HepG2 (cell line): ENCODE measurements around the gene INTS1. TPM values are rescaled to one million over a fixed set of nuclear protein-coding genes. Genes with fewer than 3 reads are reported as not detected.
A peak's percentile ranks its signal among the peaks of the same experiment; 100 is the strongest.

ENCODE experiments used
- ARHGAP35 ChIP-seq: sonication (generic); formaldehyde crosslinking; IDR thresholded peaks from 2 replicates; pipeline ENCODE4 v1.9.0; 2022; ENCODE audit warnings: mild to moderate bottlenecking, inconsistent platforms, moderate library complexity, missing genetic modification reagents, borderline replicate concordance
- ARNTL ChIP-seq: sonication (generic); formaldehyde crosslinking; IDR thresholded peaks from 2 replicates; pipeline ENCODE4 v1.4.0; 2020; ENCODE audit warnings: mild to moderate bottlenecking, missing genetic modification reagents
- CAMTA2 ChIP-seq: sonication (generic); formaldehyde crosslinking; IDR thresholded peaks from 2 replicates; pipeline ENCODE4 v1.4.0; 2020; ENCODE audit warnings: mild to moderate bottlenecking, missing genetic modification reagents, borderline replicate concordance
- EED ChIP-seq: sonication (generic); formaldehyde crosslinking; IDR thresholded peaks from 2 replicates; pipeline ENCODE4 v1.5.0; 2020; ENCODE audit warnings: mild to moderate bottlenecking, missing genetic modification reagents
- HCFC1 ChIP-seq: fragments of 150-350 bp; IDR thresholded peaks from 2 replicates; pipeline ENCODE4 v1.6.1; 2014; ENCODE audit warnings: low read depth, low read length
- HDAC1 ChIP-seq: sonication (generic); formaldehyde crosslinking; IDR thresholded peaks from 2 replicates; pipeline ENCODE4 v1.5.1; 2020; ENCODE audit warnings: mild to moderate bottlenecking, missing genetic modification reagents
- IRF2 ChIP-seq: IDR thresholded peaks from 2 replicates; pipeline ENCODE4 v1.6.1; 2018; ENCODE audit warnings: missing genetic modification reagents, missing compliant biosample characterization
- MLLT10 ChIP-seq: sonication (generic); formaldehyde crosslinking; IDR thresholded peaks from 2 replicates; pipeline ENCODE4 v1.4.0; 2020; ENCODE audit warnings: missing genetic modification reagents
- SALL1 ChIP-seq: sonication (generic); formaldehyde crosslinking; IDR thresholded peaks from 2 replicates; pipeline ENCODE4 v1.8.0; 2022; ENCODE audit warnings: mild to moderate bottlenecking, missing genetic modification reagents
- SUZ12 ChIP-seq: fragments of 150-350 bp; IDR thresholded peaks from 2 replicates; pipeline ENCODE4 v1.6.1; 2014; ENCODE audit warnings: low read depth, low read length
- TARDBP ChIP-seq: sonication (generic); formaldehyde crosslinking; IDR thresholded peaks from 2 replicates; pipeline ENCODE4 v1.8.0; 2022; ENCODE audit warnings: mild to moderate bottlenecking, missing genetic modification reagents
- TGIF2 ChIP-seq: IDR thresholded peaks from 2 replicates; pipeline ENCODE4 v1.6.1; 2016; ENCODE audit warnings: control low read depth, missing compliant biosample characterization
- ZBTB3 ChIP-seq: sonication (generic); formaldehyde crosslinking; IDR thresholded peaks from 2 replicates; pipeline ENCODE4 v1.4.0; 2020; ENCODE audit warnings: low read depth, mild to moderate bottlenecking, moderate library complexity, missing genetic modification reagents, borderline replicate concordance
- ZIK1 ChIP-seq: sonication (generic); formaldehyde crosslinking; IDR thresholded peaks from 2 replicates; pipeline ENCODE4 v1.5.0; 2020; ENCODE audit warnings: mild to moderate bottlenecking, low read depth, missing genetic modification reagents, borderline replicate concordance
- ZNF24 ChIP-seq: fragments of 450-650 bp; IDR thresholded peaks from 2 replicates; pipeline ENCODE4 v1.6.1; 2017; ENCODE audit warnings: antibody characterized with exemption, mild to moderate bottlenecking
- ZNF569 ChIP-seq: sonication (generic); formaldehyde crosslinking; IDR thresholded peaks from 2 replicates; pipeline ENCODE4 v1.5.0; 2020; ENCODE audit warnings: mild to moderate bottlenecking, missing genetic modification reagents, moderate library complexity, borderline replicate concordance
- ZNF670 ChIP-seq: sonication (generic); formaldehyde crosslinking; IDR thresholded peaks from 2 replicates; pipeline ENCODE4 v1.8.0; 2022; ENCODE audit warnings: mild to moderate bottlenecking, missing genetic modification reagents, borderline replicate concordance
- ZNF720 ChIP-seq: sonication (generic); formaldehyde crosslinking; IDR thresholded peaks from 2 replicates; pipeline ENCODE4 v1.4.0; 2020; ENCODE audit warnings: missing genetic modification reagents
- ZNF816 ChIP-seq: sonication (generic); formaldehyde crosslinking; IDR thresholded peaks from 2 replicates; pipeline ENCODE4 v1.8.0; 2022; ENCODE audit warnings: missing genetic modification reagents, mild to moderate bottlenecking, borderline replicate concordance
- polyA plus RNA-seq, 8 experiments: library from polyadenylated mRNA; depleted of rRNA in 3 of 8; stranded (reverse) in 7 of 8; unstranded in 1 of 8; fragments of >200 nt; fragmentation: Illumina TruSeq in 4 of 8; extraction: Trizol in 4 of 8; gene quantifications; 2 replicates each; pipeline versions ENCODE4 v1.2.1 to v1.2.3, GENCODE V29; 2011 to 2016; ENCODE audit warnings: low read depth in 4 of 8, missing spikeins in 1 of 8, mixed read lengths in 1 of 8; ENCODE audit not compliant: insufficient read depth in 1 of 8
- total RNA-seq, 5 experiments: library from RNA; depleted of rRNA; stranded (reverse); fragments of >200 nt; fragmentation: Illumina TruSeq; extraction: Trizol; gene quantifications; 2 replicates each; pipeline ENCODE4 v1.2.3, GENCODE V29; 2016; ENCODE audit warnings: low read depth in 1 of 5
- TF ChIP-seq, protein P1 (sequence below): sonication (generic); formaldehyde crosslinking; IDR thresholded peaks from 2 replicates; pipeline ENCODE4 v1.5.0; 2020; ENCODE audit warnings: mild to moderate bottlenecking, missing genetic modification reagents
- TF ChIP-seq, protein P2 (sequence below): IDR thresholded peaks from 2 replicates; pipeline ENCODE4 v1.6.1; 2016; ENCODE audit warnings: mild to moderate bottlenecking
- TF ChIP-seq, protein P3 (sequence below): sonication (generic); formaldehyde crosslinking; IDR thresholded peaks from 2 replicates; pipeline ENCODE4 v1.4.0; 2020; ENCODE audit warnings: missing genetic modification reagents, mild to moderate bottlenecking, borderline replicate concordance
- TF ChIP-seq, protein P4 (sequence below): IDR thresholded peaks from 2 replicates; pipeline ENCODE4 v1.6.1; 2016
- TF ChIP-seq, protein P5 (sequence below): conservative IDR thresholded peaks from 2 replicates; pipeline ENCODE4 v1.6.1; 2018; ENCODE audit warnings: missing genetic modification reagents

The INTS1 gene
- total and polyA plus RNA-seq, 2 of the 13 experiments (the other 11 are each of a cell fraction or from before 2014, with no cell fraction given), result 13.7 to 29.0 TPM

DNA sequence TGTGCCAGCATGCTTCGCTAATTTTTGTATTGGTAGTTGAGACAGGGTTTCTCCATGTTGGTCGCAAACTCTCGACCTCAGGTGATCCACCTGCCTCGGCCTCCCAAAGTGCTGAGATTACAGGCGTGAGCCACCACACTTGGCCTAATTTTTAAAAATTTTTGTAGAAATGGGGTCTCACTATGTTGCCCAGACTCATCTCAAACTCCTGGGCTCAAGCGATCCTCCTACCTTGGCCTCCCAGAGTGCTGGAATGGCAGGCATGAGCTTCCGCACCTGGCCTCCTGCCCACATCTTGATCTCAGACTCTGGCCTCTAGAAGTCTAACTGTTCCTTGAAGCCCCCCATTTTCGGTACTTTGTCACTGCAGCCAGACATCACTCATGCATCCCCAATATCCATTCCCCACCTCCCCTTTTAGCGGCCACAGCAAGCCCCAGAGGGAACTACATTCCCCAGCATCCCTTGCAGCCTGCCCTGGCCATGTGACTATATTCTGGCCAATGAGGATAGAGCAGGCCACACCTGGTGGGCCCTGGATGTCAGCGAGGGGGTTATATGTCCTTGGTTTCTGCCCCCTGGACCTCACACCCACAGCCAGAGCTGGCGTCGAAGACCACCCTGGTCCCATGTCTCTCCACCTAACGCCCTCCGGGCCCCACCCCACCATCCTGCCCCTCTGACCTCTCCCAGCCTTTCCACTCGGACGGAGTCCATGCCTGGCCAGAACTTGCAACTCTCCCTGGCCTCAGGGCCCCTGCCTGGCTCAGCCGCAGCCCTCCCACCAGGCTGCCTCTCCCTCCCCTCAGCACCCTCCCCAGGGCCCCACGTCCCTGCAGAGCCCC lies 78.7 kb downstream of the INTS1 start (continued):
- TF ChIP-seq, protein P1, sequence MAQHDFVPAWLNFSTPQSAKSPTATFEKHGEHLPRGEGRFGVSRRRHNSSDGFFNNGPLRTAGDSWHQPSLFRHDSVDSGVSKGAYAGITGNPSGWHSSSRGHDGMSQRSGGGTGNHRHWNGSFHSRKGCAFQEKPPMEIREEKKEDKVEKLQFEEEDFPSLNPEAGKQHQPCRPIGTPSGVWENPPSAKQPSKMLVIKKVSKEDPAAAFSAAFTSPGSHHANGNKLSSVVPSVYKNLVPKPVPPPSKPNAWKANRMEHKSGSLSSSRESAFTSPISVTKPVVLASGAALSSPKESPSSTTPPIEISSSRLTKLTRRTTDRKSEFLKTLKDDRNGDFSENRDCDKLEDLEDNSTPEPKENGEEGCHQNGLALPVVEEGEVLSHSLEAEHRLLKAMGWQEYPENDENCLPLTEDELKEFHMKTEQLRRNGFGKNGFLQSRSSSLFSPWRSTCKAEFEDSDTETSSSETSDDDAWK (CRISPR knock-in tag), result no peak
- TF ChIP-seq ZBTB3 (CRISPR knock-in tag) (no peak), SUZ12 (peak; percentile 71), ZNF24 (no peak), TGIF2 (CRISPR knock-in tag) (no peak), MLLT10 (no peak), ARNTL (CRISPR knock-in tag) (no peak), ZNF569 (no peak), ZNF720 (CRISPR knock-in tag) (no peak), TARDBP (CRISPR knock-in tag) (no peak), HDAC1 (no peak), CAMTA2 (CRISPR knock-in tag) (no peak), ZNF670 (CRISPR knock-in tag) (no peak), EED (CRISPR knock-in tag) (0 out of 2 replicates have a peak, but pooled peaks have one; percentile 18), HCFC1 (peak; percentile 91), IRF2 (CRISPR knock-in tag) (peak; percentile 84), ZIK1 (CRISPR knock-in tag) (no peak), ARHGAP35 (CRISPR knock-in tag) (no peak), ZNF816 (CRISPR knock-in tag) (no peak), SALL1 (CRISPR knock-in tag) (peak; percentile 36; the same call in 1 of the 2 replicates)
- TF ChIP-seq, protein P2, sequence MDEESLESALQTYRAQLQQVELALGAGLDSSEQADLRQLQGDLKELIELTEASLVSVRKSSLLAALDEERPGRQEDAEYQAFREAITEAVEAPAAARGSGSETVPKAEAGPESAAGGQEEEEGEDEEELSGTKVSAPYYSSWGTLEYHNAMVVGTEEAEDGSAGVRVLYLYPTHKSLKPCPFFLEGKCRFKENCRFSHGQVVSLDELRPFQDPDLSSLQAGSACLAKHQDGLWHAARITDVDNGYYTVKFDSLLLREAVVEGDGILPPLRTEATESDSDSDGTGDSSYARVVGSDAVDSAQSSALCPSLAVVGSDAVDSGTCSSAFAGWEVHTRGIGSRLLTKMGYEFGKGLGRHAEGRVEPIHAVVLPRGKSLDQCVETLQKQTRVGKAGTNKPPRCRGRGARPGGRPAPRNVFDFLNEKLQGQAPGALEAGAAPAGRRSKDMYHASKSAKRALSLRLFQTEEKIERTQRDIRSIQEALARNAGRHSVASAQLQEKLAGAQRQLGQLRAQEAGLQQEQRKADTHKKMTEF, result peak; percentile 43; the same call in 1 of the 2 replicates
- TF ChIP-seq, protein P3, sequence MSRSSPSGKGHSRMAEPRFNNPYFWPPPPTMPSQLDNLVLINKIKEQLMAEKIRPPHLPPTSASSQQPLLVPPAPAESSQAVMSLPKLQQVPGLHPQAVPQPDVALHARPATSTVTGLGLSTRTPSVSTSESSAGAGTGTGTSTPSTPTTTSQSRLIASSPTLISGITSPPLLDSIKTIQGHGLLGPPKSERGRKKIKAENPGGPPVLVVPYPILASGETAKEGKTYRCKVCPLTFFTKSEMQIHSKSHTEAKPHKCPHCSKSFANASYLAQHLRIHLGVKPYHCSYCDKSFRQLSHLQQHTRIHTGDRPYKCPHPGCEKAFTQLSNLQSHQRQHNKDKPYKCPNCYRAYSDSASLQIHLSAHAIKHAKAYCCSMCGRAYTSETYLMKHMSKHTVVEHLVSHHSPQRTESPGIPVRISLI (CRISPR knock-in tag), result no peak
- TF ChIP-seq, protein P4, sequence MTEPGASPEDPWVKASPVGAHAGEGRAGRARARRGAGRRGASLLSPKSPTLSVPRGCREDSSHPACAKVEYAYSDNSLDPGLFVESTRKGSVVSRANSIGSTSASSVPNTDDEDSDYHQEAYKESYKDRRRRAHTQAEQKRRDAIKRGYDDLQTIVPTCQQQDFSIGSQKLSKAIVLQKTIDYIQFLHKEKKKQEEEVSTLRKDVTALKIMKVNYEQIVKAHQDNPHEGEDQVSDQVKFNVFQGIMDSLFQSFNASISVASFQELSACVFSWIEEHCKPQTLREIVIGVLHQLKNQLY, result no peak
- TF ChIP-seq, protein P5, sequence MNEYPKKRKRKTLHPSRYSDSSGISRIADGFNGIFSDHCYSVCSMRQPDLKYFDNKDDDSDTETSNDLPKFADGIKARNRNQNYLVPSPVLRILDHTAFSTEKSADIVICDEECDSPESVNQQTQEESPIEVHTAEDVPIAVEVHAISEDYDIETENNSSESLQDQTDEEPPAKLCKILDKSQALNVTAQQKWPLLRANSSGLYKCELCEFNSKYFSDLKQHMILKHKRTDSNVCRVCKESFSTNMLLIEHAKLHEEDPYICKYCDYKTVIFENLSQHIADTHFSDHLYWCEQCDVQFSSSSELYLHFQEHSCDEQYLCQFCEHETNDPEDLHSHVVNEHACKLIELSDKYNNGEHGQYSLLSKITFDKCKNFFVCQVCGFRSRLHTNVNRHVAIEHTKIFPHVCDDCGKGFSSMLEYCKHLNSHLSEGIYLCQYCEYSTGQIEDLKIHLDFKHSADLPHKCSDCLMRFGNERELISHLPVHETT (CRISPR knock-in tag), result no peak
